Measurements from ENCODE around the gene ATOSB.

ATOSB gene

DNA sequence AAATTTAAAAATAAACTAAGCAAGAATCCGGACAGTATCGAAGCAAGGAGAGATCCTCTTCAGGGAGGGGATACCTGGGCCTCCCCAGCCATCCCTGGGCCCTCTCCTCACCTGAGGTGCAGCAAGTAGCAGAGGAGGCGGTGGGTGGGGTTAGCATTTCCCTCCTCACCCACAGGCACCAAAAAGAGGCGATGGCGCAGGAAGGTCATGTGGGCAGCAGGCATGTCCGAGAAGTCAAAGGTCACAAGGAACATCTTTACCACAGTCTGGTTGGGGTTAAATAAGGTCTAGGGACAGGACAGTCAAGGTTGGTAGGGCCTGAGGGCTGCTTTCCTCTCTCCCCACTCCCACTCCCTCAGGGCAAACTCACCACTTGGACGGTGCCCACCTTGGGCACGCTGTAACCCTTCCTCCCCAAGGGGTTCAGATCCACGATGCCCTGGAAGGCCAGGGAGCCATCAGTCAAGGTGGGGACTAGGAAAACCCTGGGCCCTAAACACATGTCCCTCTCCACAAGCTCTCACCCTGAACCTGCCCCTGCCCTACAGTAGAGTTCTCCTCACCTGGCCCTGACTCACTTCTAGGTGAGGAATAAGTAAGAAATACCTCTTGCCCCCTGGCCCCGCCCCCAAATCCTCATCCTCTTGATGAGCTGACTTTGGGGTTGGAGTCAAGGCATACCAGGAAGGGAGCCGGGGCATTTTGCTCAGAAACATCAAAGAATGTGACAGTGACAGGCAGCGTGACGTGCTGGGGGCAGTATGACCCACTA lies 9.9 kb downstream of the ATOSB start:
- no peak for DNase-seq (ENCODE audit: low spot score)
- H3K23ac ChIP-seq (ENCODE audit: low read depth, low read length, poor library complexity), result no peak overlapping the region
- no peak overlapping the region for H3K18ac ChIP-seq (ENCODE audit: low read length)
- no peaks in the 10 kb centered on the region for H3K9me3 ChIP-seq (replicated peaks in 1 of 2; ENCODE audit: control insufficient read depth in 2 of 2, insufficient read depth in 1 of 2, low read depth in 1 of 2, low read length in 2 of 2)
- H3K4me1 ChIP-seq (ENCODE audit: control insufficient read depth in 2 of 2, insufficient read depth in 1 of 2, low read depth in 1 of 2, low read length in 2 of 2), result peaks cover 18 to 21% of the 10 kb centered on the region in 2 donors
- no peak overlapping the region for H2BK120ac ChIP-seq (ENCODE audit: low read depth, low read length)
- no peak overlapping the region for H2BK5ac ChIP-seq (ENCODE audit: low read length)
- H2BK15ac ChIP-seq (ENCODE audit: low read length), result no peak overlapping the region
- H3K14ac ChIP-seq (ENCODE audit: low read length), result no peak overlapping the region
- no peak overlapping the region for H3K9ac ChIP-seq (ENCODE audit: low read depth, low read length, poor library complexity)
- no peaks in the 10 kb centered on the region for H3K27me3 ChIP-seq (ENCODE audit: control insufficient read depth in 3 of 3, insufficient read depth in 3 of 3, low read depth in 1 of 3, low read length in 3 of 3)
- H3K4ac ChIP-seq (ENCODE audit: low read length), result no peak overlapping the region
- WGBS, 2 donors (ENCODE audit: extremely low coverage in 2 of 2, insufficient read length in 2 of 2, insufficient replicate concordance in 1 of 2), result no CpG with 5 or more reads among the region's 13 CpGs
- no peak overlapping the region for H4K8ac ChIP-seq (ENCODE audit: low read depth, low read length)
- H2AK5ac ChIP-seq (ENCODE audit: low read depth, low read length), result no peak overlapping the region
- H4K91ac ChIP-seq (ENCODE audit: low read depth, low read length, poor library complexity), result no peak overlapping the region
- H2BK12ac ChIP-seq (ENCODE audit: low read length), result no peak overlapping the region
- no peak overlapping the region for H2AFZ ChIP-seq (ENCODE audit: low read length)
- H3K4me2 ChIP-seq (ENCODE audit: insufficient read depth, low read length, poor library complexity, severe bottlenecking), result no peak overlapping the region
- H3K4me3 ChIP-seq (ENCODE audit: low read length in 2 of 2), result no peak overlapping the region
- peaks cover 13% of the 10 kb centered on the region for H3K79me1 ChIP-seq (ENCODE audit: low read depth, low read length)
- no peak overlapping the region for H3K27ac ChIP-seq (replicated peaks; ENCODE audit: low read length)
- H3K36me3 ChIP-seq (replicated peaks in 1 of 2; ENCODE audit: control insufficient read depth in 2 of 2, insufficient read depth in 2 of 2, low read length in 2 of 2), result peaks cover 37 to 64% of the 10 kb centered on the region in 2 donors

DNA sequence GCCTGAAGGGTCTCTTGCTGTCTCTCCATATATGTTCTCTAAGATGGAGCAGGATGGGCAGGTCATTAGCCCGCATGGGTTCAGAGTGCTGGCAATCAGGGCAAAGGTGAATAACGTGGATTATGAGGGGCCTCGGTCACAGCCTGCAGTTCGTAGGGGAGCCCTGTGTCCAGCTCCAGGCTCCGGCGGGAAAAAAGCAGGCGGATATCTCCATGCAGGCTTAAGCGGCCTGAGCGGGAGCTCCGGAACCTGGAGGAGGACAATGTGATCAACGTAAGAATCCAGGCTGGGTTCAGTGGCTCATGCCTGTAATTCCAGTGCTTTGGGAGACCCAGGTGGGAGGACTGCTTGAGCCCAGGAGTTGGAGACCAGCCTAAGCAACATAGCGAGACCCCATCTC lies 10.5 kb downstream of the ATOSB start:
- no peak for DNase-seq (ENCODE audit: low spot score)
- no peak overlapping the region for H4K8ac ChIP-seq (ENCODE audit: low read depth, low read length)
- no peak overlapping the region for H2BK12ac ChIP-seq (ENCODE audit: low read length)
- no peak overlapping the region for H2BK5ac ChIP-seq (ENCODE audit: low read length)
- no peak overlapping the region for H3K9ac ChIP-seq (ENCODE audit: low read depth, low read length, poor library complexity)
- H3K14ac ChIP-seq (ENCODE audit: low read length), result no peak overlapping the region
- H2BK15ac ChIP-seq (ENCODE audit: low read length), result no peak overlapping the region
- H3K4me2 ChIP-seq (ENCODE audit: insufficient read depth, low read length, poor library complexity, severe bottlenecking), result no peak overlapping the region
- no peak overlapping the region for H2AFZ ChIP-seq (ENCODE audit: low read length)
- H3K9me3 ChIP-seq (replicated peaks in 1 of 2; ENCODE audit: control insufficient read depth in 2 of 2, insufficient read depth in 1 of 2, low read depth in 1 of 2, low read length in 2 of 2), result no peaks in the 10 kb centered on the region
- peaks cover 14 to 17% of the 10 kb centered on the region in 2 donors for H3K4me1 ChIP-seq (ENCODE audit: control insufficient read depth in 2 of 2, insufficient read depth in 1 of 2, low read depth in 1 of 2, low read length in 2 of 2)
- H3K36me3 ChIP-seq (replicated peaks in 1 of 2; ENCODE audit: control insufficient read depth in 2 of 2, insufficient read depth in 2 of 2, low read length in 2 of 2), result peaks cover 42 to 71% of the 10 kb centered on the region in 2 donors
- H3K4ac ChIP-seq (ENCODE audit: low read length), result no peak overlapping the region
- no peak overlapping the region for H3K23ac ChIP-seq (ENCODE audit: low read depth, low read length, poor library complexity)
- H3K79me1 ChIP-seq (ENCODE audit: low read depth, low read length), result peaks cover 8% of the 10 kb centered on the region
- H2AK5ac ChIP-seq (ENCODE audit: low read depth, low read length), result no peak overlapping the region
- no CpG with 5 or more reads among the region's 12 CpGs for WGBS, 2 donors (ENCODE audit: extremely low coverage in 2 of 2, insufficient read length in 2 of 2, insufficient replicate concordance in 1 of 2)
- no peaks in the 10 kb centered on the region for H3K27me3 ChIP-seq (ENCODE audit: control insufficient read depth in 3 of 3, insufficient read depth in 3 of 3, low read depth in 1 of 3, low read length in 3 of 3)
- H4K91ac ChIP-seq (ENCODE audit: low read depth, low read length, poor library complexity), result no peak overlapping the region
- no peak overlapping the region for H3K27ac ChIP-seq (replicated peaks; ENCODE audit: low read length)
- no peak overlapping the region for H3K18ac ChIP-seq (ENCODE audit: low read length)
- no peak overlapping the region for H3K4me3 ChIP-seq (ENCODE audit: low read length in 2 of 2)
- H2BK120ac ChIP-seq (ENCODE audit: low read depth, low read length), result no peak overlapping the region

DNA sequence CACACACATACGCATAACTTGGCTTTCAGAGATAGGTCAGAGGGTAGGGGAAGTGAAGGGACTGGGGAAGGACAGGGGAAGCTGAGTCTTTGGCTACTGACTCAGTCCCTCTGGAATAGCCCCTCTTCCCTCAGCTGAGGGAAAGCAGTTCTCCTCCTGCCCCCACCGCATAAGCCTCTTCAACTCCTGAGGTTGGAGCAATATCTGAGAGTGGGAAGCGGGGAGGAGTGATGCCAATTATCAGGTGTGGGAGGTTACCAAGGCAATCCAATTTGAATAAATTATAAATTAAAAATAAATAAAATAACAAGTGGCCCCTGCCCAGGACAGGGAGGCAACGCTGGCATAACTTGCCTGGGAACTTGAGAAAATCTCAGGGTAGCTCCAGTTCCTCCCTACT lies 11.1 kb downstream of the ATOSB start:
- Histone ChIP-seq H3K18ac (ENCODE audit: low read length) (no peak overlapping the region), H4K91ac (ENCODE audit: low read depth, low read length, poor library complexity) (peak overlapping the region; percentile 50), H2AFZ (ENCODE audit: low read length) (no peak overlapping the region), H4K8ac (ENCODE audit: low read depth, low read length) (no peak overlapping the region), H2BK5ac (ENCODE audit: low read length) (no peak overlapping the region), H3K27ac (replicated peaks; ENCODE audit: low read length) (peak overlapping the region; percentile 53), H3K27me3 (ENCODE audit: control insufficient read depth in 3 of 3, insufficient read depth in 3 of 3, low read depth in 1 of 3, low read length in 3 of 3) (no peaks in the 10 kb centered on the region), H2BK120ac (ENCODE audit: low read depth, low read length) (no peak overlapping the region), H3K23ac (ENCODE audit: low read depth, low read length, poor library complexity) (no peak overlapping the region), H3K4me1 (ENCODE audit: control insufficient read depth in 2 of 2, insufficient read depth in 1 of 2, low read depth in 1 of 2, low read length in 2 of 2) (peaks cover 14 to 17% of the 10 kb centered on the region in 2 donors), H3K4me3 (ENCODE audit: low read length in 2 of 2) (peak overlapping the region; percentile 50 to 80), H3K9ac (ENCODE audit: low read depth, low read length, poor library complexity) (no peak overlapping the region), H3K9me3 (replicated peaks in 1 of 2; ENCODE audit: control insufficient read depth in 2 of 2, insufficient read depth in 1 of 2, low read depth in 1 of 2, low read length in 2 of 2) (no peaks in the 10 kb centered on the region), H3K79me1 (ENCODE audit: low read depth, low read length) (peaks cover 8% of the 10 kb centered on the region), H3K4me2 (ENCODE audit: insufficient read depth, low read length, poor library complexity, severe bottlenecking) (no peak overlapping the region), H3K4ac (ENCODE audit: low read length) (no peak overlapping the region), H2BK12ac (ENCODE audit: low read length) (no peak overlapping the region), H3K36me3 (replicated peaks in 1 of 2; ENCODE audit: control insufficient read depth in 2 of 2, insufficient read depth in 2 of 2, low read length in 2 of 2) (peaks cover 44 to 76% of the 10 kb centered on the region in 2 donors), H2BK15ac (ENCODE audit: low read length) (no peak overlapping the region), H3K14ac (ENCODE audit: low read length) (no peak overlapping the region), H2AK5ac (ENCODE audit: low read depth, low read length) (no peak overlapping the region)
- WGBS, 2 donors (ENCODE audit: extremely low coverage in 2 of 2, insufficient read length in 2 of 2, insufficient replicate concordance in 1 of 2), result no CpG with 5 or more reads among the region's 4 CpGs
- no peak for DNase-seq (ENCODE audit: low spot score)

DNA sequence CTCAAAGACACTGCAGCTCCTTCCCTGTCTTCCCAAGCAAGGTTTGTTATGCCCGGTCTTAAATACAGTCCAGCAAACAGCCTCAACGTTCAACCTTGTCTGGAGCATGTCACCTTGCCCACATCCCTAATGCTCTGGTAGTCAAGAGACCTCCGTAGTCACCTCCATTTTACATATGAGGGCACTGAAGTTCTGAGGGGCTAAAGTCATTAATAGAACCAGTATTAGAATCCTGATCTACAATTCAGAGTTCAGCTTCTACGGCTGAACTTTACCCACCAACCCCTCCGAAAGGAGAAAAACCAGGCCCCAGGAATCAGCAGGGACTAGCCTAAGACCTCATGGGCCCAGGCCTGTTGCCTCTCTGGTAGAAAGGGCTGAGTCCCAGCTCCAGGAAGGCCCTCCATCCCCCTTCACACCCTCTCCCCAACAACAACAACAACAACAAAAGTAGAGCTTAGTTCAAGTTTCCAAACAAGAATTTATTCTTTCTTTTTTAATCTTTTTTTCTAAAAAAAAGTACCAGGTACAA lies 11.9 kb downstream of the ATOSB start:
- Histone ChIP-seq H3K14ac (ENCODE audit: low read length) (no peak overlapping the region), H3K18ac (ENCODE audit: low read length) (no peak overlapping the region), H2AFZ (ENCODE audit: low read length) (no peak overlapping the region), H2BK5ac (ENCODE audit: low read length) (no peak overlapping the region), H2BK15ac (ENCODE audit: low read length) (no peak overlapping the region), H3K36me3 (replicated peaks in 1 of 2; ENCODE audit: control insufficient read depth in 2 of 2, insufficient read depth in 2 of 2, low read length in 2 of 2) (peaks cover 43 to 74% of the 10 kb centered on the region in 2 donors), H3K4me1 (ENCODE audit: control insufficient read depth in 2 of 2, insufficient read depth in 1 of 2, low read depth in 1 of 2, low read length in 2 of 2) (peaks cover 14 to 17% of the 10 kb centered on the region in 2 donors), H3K4me2 (ENCODE audit: insufficient read depth, low read length, poor library complexity, severe bottlenecking) (peak overlapping the region; percentile 76), H3K4ac (ENCODE audit: low read length) (no peak overlapping the region), H2BK120ac (ENCODE audit: low read depth, low read length) (no peak overlapping the region), H3K27me3 (ENCODE audit: control insufficient read depth in 3 of 3, insufficient read depth in 3 of 3, low read depth in 1 of 3, low read length in 3 of 3) (no peaks in the 10 kb centered on the region), H4K8ac (ENCODE audit: low read depth, low read length) (no peak overlapping the region), H3K9ac (ENCODE audit: low read depth, low read length, poor library complexity) (no peak overlapping the region), H3K79me1 (ENCODE audit: low read depth, low read length) (peaks cover 8% of the 10 kb centered on the region), H3K4me3 (ENCODE audit: low read length in 2 of 2) (peak overlapping the region; percentile 80 to 84), H3K27ac (replicated peaks; ENCODE audit: low read length) (peak overlapping the region; percentile 91), H2BK12ac (ENCODE audit: low read length) (no peak overlapping the region), H3K23ac (ENCODE audit: low read depth, low read length, poor library complexity) (no peak overlapping the region), H2AK5ac (ENCODE audit: low read depth, low read length) (no peak overlapping the region), H3K9me3 (replicated peaks in 1 of 2; ENCODE audit: control insufficient read depth in 2 of 2, insufficient read depth in 1 of 2, low read depth in 1 of 2, low read length in 2 of 2) (no peaks in the 10 kb centered on the region), H4K91ac (ENCODE audit: low read depth, low read length, poor library complexity) (no peak overlapping the region)
- no CpG with 5 or more reads among the region's 5 CpGs for WGBS, 2 donors (ENCODE audit: extremely low coverage in 2 of 2, insufficient read length in 2 of 2, insufficient replicate concordance in 1 of 2)
- DNase-seq (ENCODE audit: low spot score), result no peak

Data from neuronal stem cell (in vitro differentiated cells).